HG03108 (cell line): ENCODE results near the gene SP9.

Experiments used
- ATAC-seq: cut with Tn5 transposase; IDR thresholded peaks from one replicate; pipeline ENCODE4 v1.9.1; 2021; ENCODE audit warnings: moderate library complexity; ENCODE audit not compliant: unreplicated experiment

The SP9 gene

GRCh38 chr2:174333372-174334277 lies 1.1 kb upstream of the SP9 start:
- ATAC-seq, result no peak

- ATAC-seq, result no peak
These were observed 457 bp upstream of the SP9 start for GRCh38 chr2:174334278-174334715.

- ATAC-seq, result no peak
These were observed 667 bp downstream of the SP9 start for GRCh38 chr2:174335254-174335987.

GRCh38 chr2:174335988-174336500 lies 1.3 kb downstream of the SP9 start:
- no peak for ATAC-seq

GRCh38 chr2:174336501-174337336 lies 2.0 kb downstream of the SP9 start:
- ATAC-seq, result no peak

GRCh38 chr2:174337337-174338146 lies 2.8 kb downstream of the SP9 start:
- no peak for ATAC-seq

GRCh38 chr2:174338147-174338605 lies 3.4 kb downstream of the SP9 start:
- ATAC-seq, result no peak

- no peak for ATAC-seq
These were observed 4.2 kb downstream of the SP9 start for GRCh38 chr2:174338671-174339560.

GRCh38 chr2:174339561-174340399 lies 5.0 kb downstream of the SP9 start:
- ATAC-seq, result no peak

GRCh38 chr2:174340400-174341292 lies 5.9 kb downstream of the SP9 start:
- ATAC-seq, result no peak

- peak; percentile 47 for ATAC-seq
These were observed 6.7 kb downstream of the SP9 start for GRCh38 chr2:174341293-174341994.

GRCh38 chr2:174341995-174342685 lies 7.4 kb downstream of the SP9 start:
- no peak for ATAC-seq

- ATAC-seq, result no peak
These were observed 8.1 kb downstream of the SP9 start for GRCh38 chr2:174342686-174343342.

- no peak for ATAC-seq
These were observed 8.5 kb downstream of the SP9 start for GRCh38 chr2:174343343-174343622.

- no peak for ATAC-seq
These were observed 9.1 kb downstream of the SP9 start for GRCh38 chr2:174343623-174344455.
